ENCODE data around the gene PDE4D. TPM values are rescaled to one million over a fixed set of nuclear protein-coding genes. Genes with fewer than 3 reads are reported as not detected.

PDE4D gene
- total RNA-seq, 1 donor from 2014 or later, result 34.5 TPM

DNA sequence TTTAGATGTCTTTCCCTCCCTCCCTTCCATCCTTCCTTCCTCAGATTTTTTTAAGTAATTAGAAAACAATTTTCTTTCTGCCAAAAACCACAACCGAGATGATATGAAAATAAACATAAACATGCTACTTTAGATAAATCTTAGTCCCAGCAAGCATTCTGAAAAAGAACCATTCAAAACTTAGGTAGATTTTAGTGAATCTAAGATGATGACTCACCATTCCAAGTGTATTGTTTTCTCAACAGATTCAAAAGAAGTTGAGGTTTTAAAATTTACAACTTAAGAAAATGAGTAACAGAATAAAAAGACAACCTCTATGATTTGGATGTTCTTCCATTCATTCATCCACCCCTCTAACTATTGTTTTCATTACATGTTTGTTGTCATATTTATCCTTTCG, 465.1 kb downstream of the PDE4D start:
- H3K9me3 ChIP-seq (replicated peaks), result no peaks in the 10 kb centered on the region
- H3K4me1 ChIP-seq, result no peaks in the 10 kb centered on the region
- H3K4me3 ChIP-seq, result no peak overlapping the region
- H3K27ac ChIP-seq (replicated peaks), result no peak overlapping the region
- H3K36me3 ChIP-seq, result no peaks in the 10 kb centered on the region
- intact Hi-C loops (cut with micrococcal nuclease), result no loop called here
- TF ChIP-seq, protein P1, sequence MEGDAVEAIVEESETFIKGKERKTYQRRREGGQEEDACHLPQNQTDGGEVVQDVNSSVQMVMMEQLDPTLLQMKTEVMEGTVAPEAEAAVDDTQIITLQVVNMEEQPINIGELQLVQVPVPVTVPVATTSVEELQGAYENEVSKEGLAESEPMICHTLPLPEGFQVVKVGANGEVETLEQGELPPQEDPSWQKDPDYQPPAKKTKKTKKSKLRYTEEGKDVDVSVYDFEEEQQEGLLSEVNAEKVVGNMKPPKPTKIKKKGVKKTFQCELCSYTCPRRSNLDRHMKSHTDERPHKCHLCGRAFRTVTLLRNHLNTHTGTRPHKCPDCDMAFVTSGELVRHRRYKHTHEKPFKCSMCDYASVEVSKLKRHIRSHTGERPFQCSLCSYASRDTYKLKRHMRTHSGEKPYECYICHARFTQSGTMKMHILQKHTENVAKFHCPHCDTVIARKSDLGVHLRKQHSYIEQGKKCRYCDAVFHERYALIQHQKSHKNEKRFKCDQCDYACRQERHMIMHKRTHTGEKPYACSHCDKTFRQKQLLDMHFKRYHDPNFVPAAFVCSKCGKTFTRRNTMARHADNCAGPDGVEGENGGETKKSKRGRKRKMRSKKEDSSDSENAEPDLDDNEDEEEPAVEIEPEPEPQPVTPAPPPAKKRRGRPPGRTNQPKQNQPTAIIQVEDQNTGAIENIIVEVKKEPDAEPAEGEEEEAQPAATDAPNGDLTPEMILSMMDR (IDR thresholded peaks at IDR 0.05; ENCODE audit: borderline replicate concordance), result no peak
- DNase-seq, result no peak
- no peaks in the 10 kb centered on the region for H3K27me3 ChIP-seq (ENCODE audit: low read depth)

DNA sequence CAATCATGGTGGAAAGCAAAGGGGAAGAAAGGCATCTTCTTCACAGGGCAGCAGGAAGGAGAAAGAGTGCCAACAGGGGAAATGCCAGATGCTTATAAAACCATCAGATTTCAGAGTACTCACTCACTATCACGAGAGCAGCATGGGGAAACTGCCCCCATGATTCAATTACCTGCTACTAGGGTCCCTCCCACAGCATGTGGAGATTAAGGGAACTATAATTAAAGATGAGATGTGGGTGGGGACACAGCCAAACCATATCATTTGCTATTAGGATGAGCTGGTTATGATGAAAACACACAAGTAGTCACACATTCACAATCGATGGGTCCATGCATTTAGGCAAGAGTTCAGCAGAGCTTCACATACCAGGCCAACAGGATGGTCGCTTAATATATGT, 469.0 kb downstream of the PDE4D start:
- Histone ChIP-seq H3K4me3 (no peak overlapping the region), H3K27me3 (ENCODE audit: low read depth) (no peaks in the 10 kb centered on the region), H3K4me1 (peaks cover 6% of the 10 kb centered on the region), H3K36me3 (no peaks in the 10 kb centered on the region), H3K27ac (replicated peaks) (no peak overlapping the region), H3K9me3 (replicated peaks) (no peaks in the 10 kb centered on the region)
- no peak for DNase-seq
- TF ChIP-seq, protein P1 (IDR thresholded peaks at IDR 0.05; ENCODE audit: borderline replicate concordance), result no peak
- intact Hi-C loops (cut with micrococcal nuclease), result no loop called here

DNA sequence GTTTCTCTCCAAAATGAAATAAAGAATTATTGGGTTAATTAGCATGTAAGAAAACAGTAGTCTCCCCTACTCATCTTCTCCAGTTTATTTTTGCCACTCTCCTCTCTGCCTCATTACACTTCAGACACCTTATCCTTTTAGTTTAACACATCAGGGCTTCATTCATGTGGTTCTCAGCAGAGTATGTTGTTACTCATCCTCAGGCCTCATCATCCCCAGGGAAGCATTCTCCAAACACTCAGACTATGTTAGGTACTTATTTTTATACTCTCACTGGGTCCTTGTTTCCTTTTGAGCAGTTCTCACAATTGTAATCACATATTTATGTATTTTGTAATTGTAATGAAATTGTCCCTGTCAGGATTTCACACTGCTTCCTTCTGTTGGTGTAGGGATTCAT, 470.5 kb downstream of the PDE4D start:
- H3K27ac ChIP-seq (replicated peaks), result no peak overlapping the region
- intact Hi-C loops (cut with micrococcal nuclease), result no loop called here
- peaks cover 6% of the 10 kb centered on the region for H3K4me1 ChIP-seq
- TF ChIP-seq, protein P1 (IDR thresholded peaks at IDR 0.05; ENCODE audit: borderline replicate concordance), result no peak
- no peak overlapping the region for H3K4me3 ChIP-seq
- DNase-seq, result no peak
- no peaks in the 10 kb centered on the region for H3K27me3 ChIP-seq (ENCODE audit: low read depth)
- H3K36me3 ChIP-seq, result no peaks in the 10 kb centered on the region
- H3K9me3 ChIP-seq (replicated peaks), result no peaks in the 10 kb centered on the region

DNA sequence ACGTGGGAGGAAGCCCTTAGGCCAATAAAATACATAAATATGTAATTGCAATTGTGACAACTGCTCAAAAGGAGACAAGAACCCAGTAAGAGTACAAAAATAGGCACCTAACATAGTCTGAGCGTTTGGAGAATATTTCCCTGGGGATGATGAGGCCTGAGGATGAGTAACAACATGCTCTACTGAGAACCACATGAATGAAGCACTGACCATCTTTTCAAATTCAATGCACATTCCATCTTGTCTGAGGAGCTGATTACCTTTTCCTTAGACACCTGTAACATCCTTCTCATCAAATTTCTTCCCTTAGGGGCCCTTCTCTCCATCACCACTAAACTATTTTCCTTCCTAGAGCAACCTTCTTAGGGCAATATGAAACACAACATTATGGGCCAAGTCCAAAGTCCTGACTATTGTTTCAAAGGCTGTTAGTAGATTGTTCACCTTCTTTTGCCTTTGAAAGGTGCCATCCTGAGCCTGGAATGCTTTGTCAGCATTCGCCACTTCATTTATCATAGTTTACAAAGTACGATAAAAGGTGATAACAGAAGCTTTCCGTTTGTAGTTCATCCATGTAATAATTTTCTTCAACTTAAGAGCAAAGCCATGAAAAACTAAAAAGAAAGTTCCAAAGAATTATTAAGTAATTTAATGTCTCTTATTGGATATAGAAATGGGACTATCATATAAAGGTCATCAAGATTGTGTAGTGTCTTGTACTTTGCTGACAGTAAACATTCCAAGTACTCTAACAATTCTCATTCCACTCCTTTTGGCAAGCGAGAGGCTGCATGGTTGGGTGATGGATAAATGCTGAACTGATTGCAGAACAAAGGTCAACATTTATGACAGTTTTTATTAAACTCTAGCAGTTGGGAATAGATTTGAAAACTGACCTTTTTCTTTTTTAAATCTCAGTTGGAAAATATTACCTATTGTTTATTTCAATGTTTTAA, 471.3 kb downstream of the PDE4D start:
- intact Hi-C loops (cut with micrococcal nuclease), result no loop called here
- Histone ChIP-seq H3K4me3 (no peak overlapping the region), H3K27ac (replicated peaks) (no peak overlapping the region), H3K27me3 (ENCODE audit: low read depth) (no peaks in the 10 kb centered on the region), H3K36me3 (no peaks in the 10 kb centered on the region), H3K4me1 (peaks cover 6% of the 10 kb centered on the region), H3K9me3 (replicated peaks) (no peaks in the 10 kb centered on the region)
- DNase-seq, result no peak
- TF ChIP-seq, protein P1 (IDR thresholded peaks at IDR 0.05; ENCODE audit: borderline replicate concordance), result no peak

DNA sequence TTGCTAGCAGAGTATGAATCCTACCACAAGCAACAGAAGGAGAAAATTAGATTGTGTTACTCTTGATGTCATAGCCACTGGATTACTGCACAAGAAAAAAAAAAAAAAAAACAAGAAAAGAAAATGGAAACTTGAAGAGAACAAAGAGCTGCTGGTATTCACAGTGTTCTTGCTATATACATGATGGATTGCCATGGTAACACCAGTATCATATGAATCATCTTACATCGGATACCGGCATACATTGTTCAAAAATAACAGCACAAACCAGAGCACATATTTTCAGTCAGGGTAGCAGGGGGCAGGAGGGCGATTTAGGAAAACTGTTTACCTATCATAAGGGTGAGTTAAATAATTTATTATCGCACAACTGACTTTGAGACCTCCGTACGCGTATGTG, 472.9 kb downstream of the PDE4D start:
- no peaks in the 10 kb centered on the region for H3K36me3 ChIP-seq
- H3K9me3 ChIP-seq (replicated peaks), result no peaks in the 10 kb centered on the region
- H3K4me1 ChIP-seq, result peaks cover 6% of the 10 kb centered on the region
- intact Hi-C loops (cut with micrococcal nuclease), result no loop called here
- TF ChIP-seq, protein P1 (IDR thresholded peaks at IDR 0.05; ENCODE audit: borderline replicate concordance), result no peak
- H3K27ac ChIP-seq (replicated peaks), result no peak overlapping the region
- no peak overlapping the region for H3K4me3 ChIP-seq
- H3K27me3 ChIP-seq (ENCODE audit: low read depth), result no peaks in the 10 kb centered on the region
- DNase-seq, result no peak

Data from left ventricle myocardium inferior (tissue), 1 donor.